ENCODE results near the gene CTXN3.

DNA sequence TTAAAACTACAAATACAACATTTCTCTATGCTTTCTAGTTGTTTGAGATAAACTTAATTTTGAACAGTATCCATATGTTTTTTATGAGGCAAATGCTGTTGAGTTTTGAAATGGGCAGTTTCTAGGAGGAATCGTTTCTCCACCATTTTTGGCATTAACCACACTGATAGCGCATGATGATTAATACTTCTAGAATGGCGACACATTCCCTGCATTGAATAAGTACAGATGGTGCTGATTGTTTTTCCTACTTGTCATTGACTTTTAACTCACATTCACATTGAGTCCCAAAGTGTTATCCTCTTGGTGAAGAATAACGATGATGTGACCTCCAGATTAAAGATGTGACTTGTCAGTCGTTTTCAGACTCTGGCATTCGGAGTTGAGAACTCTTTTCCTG lies 47.8 kb downstream of the CTXN3 start:
- TF ChIP-seq, protein P1, sequence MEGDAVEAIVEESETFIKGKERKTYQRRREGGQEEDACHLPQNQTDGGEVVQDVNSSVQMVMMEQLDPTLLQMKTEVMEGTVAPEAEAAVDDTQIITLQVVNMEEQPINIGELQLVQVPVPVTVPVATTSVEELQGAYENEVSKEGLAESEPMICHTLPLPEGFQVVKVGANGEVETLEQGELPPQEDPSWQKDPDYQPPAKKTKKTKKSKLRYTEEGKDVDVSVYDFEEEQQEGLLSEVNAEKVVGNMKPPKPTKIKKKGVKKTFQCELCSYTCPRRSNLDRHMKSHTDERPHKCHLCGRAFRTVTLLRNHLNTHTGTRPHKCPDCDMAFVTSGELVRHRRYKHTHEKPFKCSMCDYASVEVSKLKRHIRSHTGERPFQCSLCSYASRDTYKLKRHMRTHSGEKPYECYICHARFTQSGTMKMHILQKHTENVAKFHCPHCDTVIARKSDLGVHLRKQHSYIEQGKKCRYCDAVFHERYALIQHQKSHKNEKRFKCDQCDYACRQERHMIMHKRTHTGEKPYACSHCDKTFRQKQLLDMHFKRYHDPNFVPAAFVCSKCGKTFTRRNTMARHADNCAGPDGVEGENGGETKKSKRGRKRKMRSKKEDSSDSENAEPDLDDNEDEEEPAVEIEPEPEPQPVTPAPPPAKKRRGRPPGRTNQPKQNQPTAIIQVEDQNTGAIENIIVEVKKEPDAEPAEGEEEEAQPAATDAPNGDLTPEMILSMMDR (IDR thresholded peaks at IDR 0.05; ENCODE audit: borderline replicate concordance, extremely low read depth, low read length, poor library complexity, severe bottlenecking), result no peak
- no peak for TF ChIP-seq EZH2 (IDR thresholded peaks at IDR 0.05; ENCODE audit: borderline replicate concordance, low read depth, low read length, severe bottlenecking)
